Keratinocyte (primary cell): ENCODE data around the gene IL13RA2. TPM values are rescaled to one million over a fixed set of nuclear protein-coding genes. Genes with fewer than 3 reads are reported as not detected.

ENCODE experiments used
- DNase-seq: peaks from one replicate; pipeline ENCODE4 v3.0.0-alpha.2; 2011; ENCODE audit warnings: low read depth, missing footprints, low spot score
- FAIRE-seq: peaks from 2 replicates; lab custom pipeline; 2011; peaks lifted over from hg19 to GRCh38; lab: Jason Lieb, UNC
- H2AFZ ChIP-seq: 2 replicates; pipeline ENCODE4 v1.6.0; 2012; ENCODE audit warnings: low read length, control low read depth, inconsistent platforms; ENCODE audit not compliant: control insufficient read depth
- H3K27ac ChIP-seq: 2 replicates; pipeline ENCODE4 v1.5.1; 2011; ENCODE audit warnings: low read length; ENCODE audit not compliant: control insufficient read depth, insufficient read depth
- H3K27me3 ChIP-seq: 3 replicates; pipeline ENCODE4 v1.6.0; 2011; ENCODE audit warnings: low read length; ENCODE audit not compliant: control insufficient read depth, insufficient read depth; ENCODE audit errors: extremely low read depth
- H3K36me3 ChIP-seq, 2 experiments: 2 replicates in 1 of 2; 3 replicates in 1 of 2; pipeline ENCODE4 v1.5.1; 2011; ENCODE audit warnings: low read length in 2 of 2, mild to moderate bottlenecking in 1 of 2; ENCODE audit not compliant: control insufficient read depth in 2 of 2, insufficient read depth in 2 of 2; ENCODE audit errors: extremely low read depth in 1 of 2
- H3K4me1 ChIP-seq: 3 replicates; pipeline ENCODE4 v1.5.1; 2011; ENCODE audit warnings: low read length; ENCODE audit not compliant: control insufficient read depth, insufficient read depth; ENCODE audit errors: extremely low read depth
- H3K4me2 ChIP-seq: 3 replicates; pipeline ENCODE4 v1.6.0; 2011; ENCODE audit warnings: low read depth, low read length; ENCODE audit not compliant: control insufficient read depth, insufficient read depth; ENCODE audit errors: extremely low read depth
- H3K4me3 ChIP-seq, 3 experiments: fragments of 200-600 bp in 1 of 3; sonication (generic) in 1 of 3; 2 replicates in 2 of 3; 3 replicates in 1 of 3; pipeline ENCODE4 v1.5.1; 2011 to 2016; ENCODE audit warnings: low read length in 3 of 3, mild to moderate bottlenecking in 3 of 3, control low read depth in 2 of 3, inconsistent platforms in 1 of 3, low read depth in 1 of 3, mixed read lengths in 1 of 3, mixed run types in 1 of 3, moderate library complexity in 1 of 3; ENCODE audit not compliant: control insufficient read depth in 2 of 3, insufficient read depth in 2 of 3; ENCODE audit errors: extremely low read depth in 1 of 3
- H3K79me2 ChIP-seq: 2 replicates; pipeline ENCODE4 v1.6.0; 2012; ENCODE audit warnings: low read length; ENCODE audit not compliant: control insufficient read depth, insufficient read depth
- H3K9ac ChIP-seq: 3 replicates; pipeline ENCODE4 v1.6.0; 2011; ENCODE audit warnings: low read length; ENCODE audit not compliant: control insufficient read depth, insufficient read depth; ENCODE audit errors: extremely low read depth
- H3K9me1 ChIP-seq: 3 replicates; pipeline ENCODE4 v1.6.0; 2011; ENCODE audit warnings: low read length; ENCODE audit not compliant: control insufficient read depth, insufficient read depth; ENCODE audit errors: extremely low read depth
- H3K9me3 ChIP-seq: 2 replicates; pipeline ENCODE4 v1.5.1; 2012; ENCODE audit warnings: low read depth, low read length; ENCODE audit not compliant: control insufficient read depth
- H4K20me1 ChIP-seq: 3 replicates; pipeline ENCODE4 v1.6.0; 2011; ENCODE audit warnings: low read length; ENCODE audit not compliant: control insufficient read depth, insufficient read depth; ENCODE audit errors: extremely low read depth
- EZH2 ChIP-seq: IDR thresholded peaks from one replicate; pipeline ENCODE4 v1.6.1; 2012; ENCODE audit warnings: inconsistent platforms, mild to moderate bottlenecking, low read length, moderate library complexity
- dilution Hi-C: fragments of 300-500 bp; cut with MboI; formaldehyde crosslinking; loops from one replicate; pipeline ENCODE4 v1.7.0; 2020; ENCODE audit warnings: low sequenced_read_pairs; ENCODE audit not compliant: extremely low pct_ligation_motif_present
- polyA plus RNA-seq, 5 experiments: library from polyadenylated mRNA; depleted of rRNA in 3 of 5; stranded (reverse) in 3 of 5; stranded (forward) in 1 of 5; unstranded in 1 of 5; fragments of >200 nt; gene quantifications; 1 replicate in 1 of 5; 2 replicates in 3 of 5; 3 replicates in 1 of 5; pipeline versions ENCODE4 v1.2.1 to v1.2.3, GENCODE V29; 2011 to 2012; ENCODE audit warnings: missing spikeins in 2 of 5, low read depth in 1 of 5, low replicate concordance in 1 of 5
- TF ChIP-seq, protein P1 (sequence below), 3 experiments: IDR thresholded peaks in 1 of 3; conservative IDR thresholded peaks in 1 of 3; optimal IDR thresholded peaks in 1 of 3; 2 replicates in 2 of 3; 3 replicates in 1 of 3; pipeline versions ENCODE3 to v1.5.1; 2011; ENCODE audit warnings: low read length in 3 of 3, mild to moderate bottlenecking in 3 of 3, moderate library complexity in 2 of 3, control low read depth in 1 of 3, inconsistent platforms in 1 of 3; ENCODE audit not compliant: insufficient read depth in 2 of 3; ENCODE audit errors: extremely low read depth in 1 of 3

The IL13RA2 gene
- polyA plus RNA-seq, 1 donor (not counting 4 experiments of a cell fraction or from before 2014, with no cell fraction given): 0.72 TPM

DNA sequence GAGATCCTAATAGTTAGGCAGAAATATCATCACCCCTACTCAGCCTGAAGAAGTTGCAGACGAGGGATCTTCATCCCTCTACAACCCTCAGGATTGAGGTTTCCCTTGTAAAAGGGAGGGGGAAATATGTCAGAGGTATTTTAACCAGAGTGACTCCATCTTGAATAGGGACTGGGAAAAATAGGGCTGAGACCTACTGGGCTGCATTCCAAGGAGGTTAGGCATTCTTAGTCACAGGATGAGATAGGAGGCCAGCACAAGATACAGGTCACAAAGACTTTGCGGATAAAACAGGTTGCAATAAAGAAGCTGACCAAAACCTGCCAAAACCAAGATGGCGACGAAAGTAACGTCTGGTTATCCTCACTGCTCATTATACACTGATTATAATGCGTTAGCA lies 17.5 kb downstream of the IL13RA2 start:
- Histone ChIP-seq H3K27me3 (peaks cover 7% of the 10 kb centered on the region), H3K27ac (no peak overlapping the region), H2AFZ (no peak overlapping the region), H3K9me1 (no peaks in the 10 kb centered on the region), H3K9ac (no peak overlapping the region), H3K4me3 (no peak overlapping the region), H3K4me2 (no peak overlapping the region), H3K9me3 (no peaks in the 10 kb centered on the region), H3K4me1 (no peaks in the 10 kb centered on the region), H3K79me2 (no peaks in the 10 kb centered on the region), H3K36me3 (no peaks in the 10 kb centered on the region), H4K20me1 (no peaks in the 10 kb centered on the region)
- dilution Hi-C loops: no loop called here
- TF ChIP-seq EZH2: no peak
- TF ChIP-seq, protein P1, sequence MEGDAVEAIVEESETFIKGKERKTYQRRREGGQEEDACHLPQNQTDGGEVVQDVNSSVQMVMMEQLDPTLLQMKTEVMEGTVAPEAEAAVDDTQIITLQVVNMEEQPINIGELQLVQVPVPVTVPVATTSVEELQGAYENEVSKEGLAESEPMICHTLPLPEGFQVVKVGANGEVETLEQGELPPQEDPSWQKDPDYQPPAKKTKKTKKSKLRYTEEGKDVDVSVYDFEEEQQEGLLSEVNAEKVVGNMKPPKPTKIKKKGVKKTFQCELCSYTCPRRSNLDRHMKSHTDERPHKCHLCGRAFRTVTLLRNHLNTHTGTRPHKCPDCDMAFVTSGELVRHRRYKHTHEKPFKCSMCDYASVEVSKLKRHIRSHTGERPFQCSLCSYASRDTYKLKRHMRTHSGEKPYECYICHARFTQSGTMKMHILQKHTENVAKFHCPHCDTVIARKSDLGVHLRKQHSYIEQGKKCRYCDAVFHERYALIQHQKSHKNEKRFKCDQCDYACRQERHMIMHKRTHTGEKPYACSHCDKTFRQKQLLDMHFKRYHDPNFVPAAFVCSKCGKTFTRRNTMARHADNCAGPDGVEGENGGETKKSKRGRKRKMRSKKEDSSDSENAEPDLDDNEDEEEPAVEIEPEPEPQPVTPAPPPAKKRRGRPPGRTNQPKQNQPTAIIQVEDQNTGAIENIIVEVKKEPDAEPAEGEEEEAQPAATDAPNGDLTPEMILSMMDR (optimal IDR thresholded peaks at IDR 0.05 in 1 of 3, IDR thresholded peaks at IDR 0.05 in 1 of 3, conservative IDR thresholded peaks at IDR 0.05 in 1 of 3; ENCODE audit: extremely low read depth in 1 of 3, insufficient read depth in 2 of 3, low read length in 3 of 3): no peak
- no peak for FAIRE-seq
- DNase-seq: no peak

DNA sequence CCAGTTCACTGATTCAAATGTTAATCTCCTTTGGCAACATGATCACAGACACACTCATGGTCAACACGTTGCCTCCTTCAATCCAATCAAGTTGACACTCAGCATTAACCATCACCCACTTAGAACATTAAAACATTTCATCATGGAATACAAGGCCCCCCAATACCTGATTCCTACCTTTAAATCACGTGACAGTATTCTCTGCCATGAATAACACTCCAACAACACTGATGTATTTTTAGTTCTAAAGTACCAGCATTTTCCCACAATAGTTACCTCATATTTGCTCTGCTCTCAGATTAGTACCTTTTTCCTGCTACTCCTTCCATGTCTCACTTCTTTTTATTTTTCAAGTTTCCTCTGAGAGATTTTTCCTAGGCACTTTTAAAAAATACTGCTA lies 19.6 kb downstream of the IL13RA2 start:
- no peaks in the 10 kb centered on the region for H3K79me2 ChIP-seq
- dilution Hi-C loops: no loop called here
- H3K27me3 ChIP-seq: peaks cover 7% of the 10 kb centered on the region
- H4K20me1 ChIP-seq: no peaks in the 10 kb centered on the region
- no peak overlapping the region for H2AFZ ChIP-seq
- H3K4me1 ChIP-seq: no peaks in the 10 kb centered on the region
- no peak overlapping the region for H3K27ac ChIP-seq
- no peaks in the 10 kb centered on the region for H3K9me3 ChIP-seq
- FAIRE-seq (no peak), DNase-seq (no peak)
- no peak overlapping the region for H3K9ac ChIP-seq
- H3K4me2 ChIP-seq: no peak overlapping the region
- TF ChIP-seq, protein P1 (optimal IDR thresholded peaks at IDR 0.05 in 1 of 3, IDR thresholded peaks at IDR 0.05 in 1 of 3, conservative IDR thresholded peaks at IDR 0.05 in 1 of 3; ENCODE audit: extremely low read depth in 1 of 3, insufficient read depth in 2 of 3, low read length in 3 of 3): no peak
- TF ChIP-seq EZH2: no peak
- H3K9me1 ChIP-seq: no peaks in the 10 kb centered on the region
- no peaks in the 10 kb centered on the region for H3K36me3 ChIP-seq
- no peak overlapping the region for H3K4me3 ChIP-seq
